Mucosa of stomach (tissue), 1 donor: ENCODE results near the gene BAD.
"Not testable (repeated sequence)": the region's sequence is repeated elsewhere in the genome, so short reads cannot be mapped to it uniquely, and the experiment has no call there.

Experiments used
- H3K27me3 ChIP-seq: one replicate; pipeline ENCODE4 v1.7.0; 2013; ENCODE audit warnings: mild to moderate bottlenecking, low read length; ENCODE audit not compliant: control insufficient read depth, insufficient read depth
- H3K36me3 ChIP-seq: one replicate; pipeline ENCODE4 v1.7.0; 2013; ENCODE audit warnings: low read length; ENCODE audit not compliant: control insufficient read depth, insufficient read depth
- H3K4me1 ChIP-seq: one replicate; pipeline ENCODE4 v1.7.0; 2013; ENCODE audit warnings: mild to moderate bottlenecking, low read length; ENCODE audit not compliant: control insufficient read depth, insufficient read depth
- H3K4me3 ChIP-seq: one replicate; pipeline ENCODE4 v1.7.0; 2013; ENCODE audit warnings: low read length
- H3K9ac ChIP-seq: one replicate; pipeline ENCODE4 v1.7.0; 2013; ENCODE audit warnings: mild to moderate bottlenecking, low read length, moderate library complexity
- H3K9me3 ChIP-seq: one replicate; pipeline ENCODE4 v1.7.0; 2013; ENCODE audit warnings: mild to moderate bottlenecking, low read length, moderate library complexity; ENCODE audit not compliant: control insufficient read depth
- donor health status: Pancreatic carcinoma.

Gene BAD

GRCh38 chr11:64321026-64321425 is 36.6 kb upstream of the BAD start:
- Histone ChIP-seq H3K36me3 (peaks cover 6% of the 10 kb centered on the region), H3K4me3 (no peak overlapping the region), H3K9me3 (no peaks in the 10 kb centered on the region), H3K9ac (peak overlapping the region; percentile 54), H3K27me3 (no peaks in the 10 kb centered on the region), H3K4me1 (peaks cover 45% of the 10 kb centered on the region)

GRCh38 chr11:64320556-64320955 is 36.1 kb upstream of the BAD start:
- Histone ChIP-seq H3K4me3 (no peak overlapping the region), H3K9me3 (no peaks in the 10 kb centered on the region), H3K36me3 (peaks cover 6% of the 10 kb centered on the region), H3K4me1 (peaks cover 47% of the 10 kb centered on the region), H3K9ac (peak overlapping the region; percentile 54), H3K27me3 (no peaks in the 10 kb centered on the region)

DNA sequence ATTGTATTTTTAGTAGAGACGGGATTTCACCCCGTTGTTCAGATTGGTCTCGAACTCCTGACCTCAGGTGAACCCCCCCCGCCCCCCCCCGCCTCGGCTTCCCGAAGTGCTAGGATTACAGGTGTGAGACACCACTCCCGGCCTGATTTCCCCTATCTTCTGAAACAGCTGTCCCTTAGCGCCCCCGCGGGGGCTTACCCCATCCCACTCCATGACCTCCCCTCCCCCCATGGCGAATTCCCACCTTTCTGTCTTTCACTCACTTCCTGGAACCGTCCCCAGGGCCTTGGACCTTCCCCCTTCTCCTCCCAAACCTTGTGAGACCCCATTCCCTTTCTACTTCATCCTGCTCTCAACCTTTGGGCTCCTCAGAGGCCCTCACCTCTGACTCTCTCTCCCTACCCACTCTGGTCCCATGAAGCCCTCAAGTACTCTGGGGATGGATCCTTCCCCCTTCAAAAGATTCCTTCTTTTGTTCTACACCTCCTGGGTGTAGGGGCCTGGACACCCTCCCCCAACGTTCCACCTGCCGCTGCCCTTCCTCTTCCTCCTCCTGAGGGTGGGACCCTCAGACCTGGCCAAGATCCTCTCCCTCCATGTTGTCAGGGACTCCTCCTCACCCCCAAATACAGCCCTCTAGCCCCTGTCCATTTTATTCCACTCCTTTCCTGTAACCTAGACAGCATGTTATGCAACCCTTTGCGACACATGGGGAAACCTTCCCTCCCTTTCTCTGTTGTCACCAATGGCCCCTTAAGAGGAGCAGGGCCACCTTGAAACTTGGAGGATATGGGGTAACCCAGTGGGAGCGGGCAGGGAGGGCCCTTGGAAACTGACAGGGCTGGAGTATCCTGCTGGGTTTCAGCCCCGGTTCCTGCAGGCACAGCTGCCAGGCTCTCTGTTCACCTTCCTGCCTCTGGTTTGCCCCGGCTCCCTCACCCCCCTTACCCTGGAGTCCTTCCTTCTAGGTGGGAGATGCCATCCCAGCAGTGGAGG is 34.6 kb upstream of the BAD start:
- Histone ChIP-seq H3K9me3 (no peaks in the 10 kb centered on the region), H3K4me1 (peaks cover 47% of the 10 kb centered on the region), H3K9ac (peak overlapping the region; percentile 86), H3K4me3 (peak overlapping the region; percentile 75), H3K36me3 (peaks cover 19% of the 10 kb centered on the region), H3K27me3 (no peaks in the 10 kb centered on the region)

DNA sequence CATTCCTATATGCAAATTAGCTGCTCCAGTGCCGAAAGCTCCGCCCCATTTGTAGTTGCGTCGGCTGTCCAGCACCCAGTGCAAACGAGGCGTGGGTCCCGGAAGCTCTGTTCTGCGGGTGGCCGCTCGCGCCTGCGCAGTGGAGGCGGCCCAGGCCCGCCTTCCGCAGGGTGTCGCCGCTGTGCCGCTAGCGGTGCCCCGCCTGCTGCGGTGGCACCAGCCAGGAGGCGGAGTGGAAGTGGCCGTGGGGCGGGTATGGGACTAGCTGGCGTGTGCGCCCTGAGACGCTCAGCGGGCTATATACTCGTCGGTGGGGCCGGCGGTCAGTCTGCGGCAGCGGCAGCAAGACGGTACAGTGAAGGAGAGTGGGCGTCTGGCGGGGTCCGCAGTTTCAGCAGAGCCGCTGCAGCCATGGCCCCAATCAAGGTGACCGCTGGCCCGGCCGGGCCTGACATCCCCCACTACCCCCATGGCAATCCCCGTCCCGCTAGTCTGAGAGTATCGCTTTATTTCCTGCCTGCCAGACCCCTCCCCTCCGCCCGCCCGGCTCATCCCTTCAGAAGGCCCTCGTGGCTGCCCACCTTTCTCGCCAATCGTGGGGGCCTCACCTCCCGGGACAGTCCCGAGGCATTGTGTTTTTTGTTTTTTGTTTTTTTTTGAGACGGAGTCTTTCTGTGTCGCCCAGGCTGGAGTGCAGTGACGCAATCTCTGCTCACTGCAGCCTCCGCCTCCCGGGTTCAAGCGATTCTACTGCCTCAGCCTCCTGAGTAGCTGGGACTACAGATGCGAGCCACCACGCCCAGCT is 33.7 kb upstream of the BAD start, which contains the start of gene PRDX5:
Gene PRDX5 (plus strand): TSS at position 161 of the 805 bp plus-strand sequence. CDS start 95 bp downstream, at position 256.
- Histone ChIP-seq H3K9me3 (no peaks in the 10 kb centered on the region), H3K9ac (peak within 1 kb of the TSS; percentile 86), H3K4me1 (peaks cover 47% of the 10 kb centered on the region), H3K4me3 (peak within 1 kb of the TSS; percentile 75), H3K36me3 (peaks cover 20% of the 10 kb centered on the region), H3K27me3 (no peaks in the 10 kb centered on the region)

- Histone ChIP-seq H3K9me3 (no peaks in the 10 kb centered on the region), H3K9ac (peak within 1 kb of the TSS; percentile 86), H3K4me1 (peaks cover 41% of the 10 kb centered on the region), H3K36me3 (peaks cover 18% of the 10 kb centered on the region), H3K4me3 (peak within 1 kb of the TSS; percentile 75), H3K27me3 (no peaks in the 10 kb centered on the region)
Observed at GRCh38 chr11:64317325-64317960, 33.0 kb upstream of the BAD start, which contains the start of gene TRMT112. TSS of gene TRMT112 (minus strand) at chr11:64317559. CDS start at chr11:64317526, 33 bp downstream.

- peaks cover 35% of the 10 kb centered on the region for H3K4me1 ChIP-seq
- peak overlapping the region; percentile 75 for H3K4me3 ChIP-seq
- peak overlapping the region; percentile 86 for H3K9ac ChIP-seq
- peaks cover 14% of the 10 kb centered on the region for H3K36me3 ChIP-seq
- no peaks in the 10 kb centered on the region for H3K27me3 ChIP-seq
- no peaks in the 10 kb centered on the region for H3K9me3 ChIP-seq
Observed at GRCh38 chr11:64316672-64317324, 32.3 kb upstream of the BAD start.

GRCh38 chr11:64315667-64316526 is 31.4 kb upstream of the BAD start:
- Histone ChIP-seq H3K36me3 (peaks cover 14% of the 10 kb centered on the region), H3K4me1 (peaks cover 26% of the 10 kb centered on the region)
- not testable (repeated sequence) for H3K9ac ChIP-seq, H3K27me3 ChIP-seq, H3K4me3 ChIP-seq, H3K9me3 ChIP-seq

- peaks cover 14% of the 10 kb centered on the region for H3K36me3 ChIP-seq
Observed at GRCh38 chr11:64314805-64315561, 30.5 kb upstream of the BAD start.

GRCh38 chr11:64314146-64314804 is 29.8 kb upstream of the BAD start:
- peaks cover 14% of the 10 kb centered on the region for H3K36me3 ChIP-seq
- no peaks in the 10 kb centered on the region for H3K27me3 ChIP-seq
- peaks cover 13% of the 10 kb centered on the region for H3K4me1 ChIP-seq
- no peaks in the 10 kb centered on the region for H3K9me3 ChIP-seq
- H3K9ac ChIP-seq, result no peak overlapping the region
- no peak overlapping the region for H3K4me3 ChIP-seq

More at GRCh38 chr11:64314805-64315561, 30.5 kb upstream of the BAD start:
- H3K4me3 ChIP-seq, result no peak overlapping the region
- no peaks in the 10 kb centered on the region for H3K27me3 ChIP-seq
- no peaks in the 10 kb centered on the region for H3K9me3 ChIP-seq
- H3K4me1 ChIP-seq, result peaks cover 19% of the 10 kb centered on the region
- no peak overlapping the region for H3K9ac ChIP-seq
